ENCODE data around the gene PTMS.

The PTMS gene

DNA sequence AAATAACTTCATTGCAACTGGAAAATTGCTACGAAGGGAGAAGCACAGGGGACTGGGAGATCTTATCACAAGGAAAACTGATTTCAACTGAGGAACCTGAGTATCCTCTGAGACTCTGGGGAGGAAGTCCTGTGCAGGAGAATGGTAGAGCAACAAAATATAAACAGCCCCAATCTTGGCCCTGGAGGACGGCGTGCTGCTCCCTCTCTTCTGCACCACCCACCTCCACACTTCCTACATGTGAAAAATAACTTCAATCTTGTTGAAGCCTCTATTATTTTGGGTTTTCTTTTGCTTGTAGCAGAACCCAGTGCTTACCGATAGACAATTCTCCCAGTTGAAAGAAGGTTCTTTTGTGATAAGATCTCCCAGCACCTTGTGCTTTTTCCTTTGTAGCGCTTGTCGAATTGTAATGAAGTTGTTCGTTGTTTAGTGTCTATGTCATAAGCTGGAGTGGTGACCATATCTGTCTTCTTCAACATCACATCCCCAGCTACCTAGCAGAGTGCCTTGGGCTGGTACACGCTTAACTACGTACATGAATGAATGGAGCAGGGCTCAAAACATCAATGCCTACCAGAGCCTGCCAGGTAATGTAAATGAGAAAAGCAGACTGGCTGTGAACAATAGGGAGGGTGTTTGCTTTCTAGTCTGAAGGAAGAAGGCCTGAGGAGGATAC, 20.4 kb downstream of the PTMS start:
- DNase-seq (ENCODE audit: low read depth, low spot score), result no peak
- CTCF ChIA-PET, result interaction anchor here (0.8 to 11.3 kb wide), 8 partner anchors 7 to 39 kb away, joined by 3 to 60 read pairs (median 6); partner anchors contain the start of genes MLF2 and PTMS
- H3K4me3 ChIP-seq (ENCODE audit: low read depth, low read length), result no peak overlapping the region
- TF ChIP-seq, protein P1, sequence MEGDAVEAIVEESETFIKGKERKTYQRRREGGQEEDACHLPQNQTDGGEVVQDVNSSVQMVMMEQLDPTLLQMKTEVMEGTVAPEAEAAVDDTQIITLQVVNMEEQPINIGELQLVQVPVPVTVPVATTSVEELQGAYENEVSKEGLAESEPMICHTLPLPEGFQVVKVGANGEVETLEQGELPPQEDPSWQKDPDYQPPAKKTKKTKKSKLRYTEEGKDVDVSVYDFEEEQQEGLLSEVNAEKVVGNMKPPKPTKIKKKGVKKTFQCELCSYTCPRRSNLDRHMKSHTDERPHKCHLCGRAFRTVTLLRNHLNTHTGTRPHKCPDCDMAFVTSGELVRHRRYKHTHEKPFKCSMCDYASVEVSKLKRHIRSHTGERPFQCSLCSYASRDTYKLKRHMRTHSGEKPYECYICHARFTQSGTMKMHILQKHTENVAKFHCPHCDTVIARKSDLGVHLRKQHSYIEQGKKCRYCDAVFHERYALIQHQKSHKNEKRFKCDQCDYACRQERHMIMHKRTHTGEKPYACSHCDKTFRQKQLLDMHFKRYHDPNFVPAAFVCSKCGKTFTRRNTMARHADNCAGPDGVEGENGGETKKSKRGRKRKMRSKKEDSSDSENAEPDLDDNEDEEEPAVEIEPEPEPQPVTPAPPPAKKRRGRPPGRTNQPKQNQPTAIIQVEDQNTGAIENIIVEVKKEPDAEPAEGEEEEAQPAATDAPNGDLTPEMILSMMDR (IDR thresholded peaks at IDR 0.05; ENCODE audit: insufficient read depth, low read length, missing control alignments), result no peak
- POLR2A ChIA-PET, result interaction anchor here (1.2 kb wide), 1 partner anchor 63 kb away, joined by 3 read pairs; the partner anchor contains the start of gene COPS7A

DNA sequence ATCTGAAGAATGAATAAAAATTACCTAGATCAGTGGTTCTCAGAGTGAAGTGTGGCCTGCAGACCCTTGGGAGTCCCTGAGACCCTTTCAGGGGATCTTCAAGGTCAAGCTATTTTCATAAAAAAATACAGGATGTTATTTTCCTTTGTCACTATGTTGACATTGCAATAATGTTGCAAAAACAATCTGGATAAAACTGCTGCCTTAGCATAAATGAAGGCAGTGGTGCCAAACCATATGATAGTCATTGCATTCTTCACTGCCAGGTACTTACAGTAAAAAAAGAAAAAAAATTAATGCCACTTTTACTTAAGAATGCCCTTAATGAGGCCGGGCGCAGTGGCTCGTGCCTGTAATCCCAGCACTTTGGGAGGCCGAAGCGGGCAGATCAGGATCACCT, 21.1 kb downstream of the PTMS start:
- DNase-seq (ENCODE audit: low read depth, low spot score), result no peak
- H3K4me3 ChIP-seq (ENCODE audit: low read depth, low read length), result no peak overlapping the region
- TF ChIP-seq, protein P1 (IDR thresholded peaks at IDR 0.05; ENCODE audit: insufficient read depth, low read length, missing control alignments), result no peak
- ChIA-PET CTCF (interaction anchor here (0.8 to 11.3 kb wide), 8 partner anchors 8 to 38 kb away, joined by 3 to 60 read pairs (median 6); partner anchors contain the start of genes MLF2 and PTMS), POLR2A (interaction anchor here (1.2 kb wide), 1 partner anchor 64 kb away, joined by 3 read pairs; the partner anchor contains the start of gene COPS7A)

DNA sequence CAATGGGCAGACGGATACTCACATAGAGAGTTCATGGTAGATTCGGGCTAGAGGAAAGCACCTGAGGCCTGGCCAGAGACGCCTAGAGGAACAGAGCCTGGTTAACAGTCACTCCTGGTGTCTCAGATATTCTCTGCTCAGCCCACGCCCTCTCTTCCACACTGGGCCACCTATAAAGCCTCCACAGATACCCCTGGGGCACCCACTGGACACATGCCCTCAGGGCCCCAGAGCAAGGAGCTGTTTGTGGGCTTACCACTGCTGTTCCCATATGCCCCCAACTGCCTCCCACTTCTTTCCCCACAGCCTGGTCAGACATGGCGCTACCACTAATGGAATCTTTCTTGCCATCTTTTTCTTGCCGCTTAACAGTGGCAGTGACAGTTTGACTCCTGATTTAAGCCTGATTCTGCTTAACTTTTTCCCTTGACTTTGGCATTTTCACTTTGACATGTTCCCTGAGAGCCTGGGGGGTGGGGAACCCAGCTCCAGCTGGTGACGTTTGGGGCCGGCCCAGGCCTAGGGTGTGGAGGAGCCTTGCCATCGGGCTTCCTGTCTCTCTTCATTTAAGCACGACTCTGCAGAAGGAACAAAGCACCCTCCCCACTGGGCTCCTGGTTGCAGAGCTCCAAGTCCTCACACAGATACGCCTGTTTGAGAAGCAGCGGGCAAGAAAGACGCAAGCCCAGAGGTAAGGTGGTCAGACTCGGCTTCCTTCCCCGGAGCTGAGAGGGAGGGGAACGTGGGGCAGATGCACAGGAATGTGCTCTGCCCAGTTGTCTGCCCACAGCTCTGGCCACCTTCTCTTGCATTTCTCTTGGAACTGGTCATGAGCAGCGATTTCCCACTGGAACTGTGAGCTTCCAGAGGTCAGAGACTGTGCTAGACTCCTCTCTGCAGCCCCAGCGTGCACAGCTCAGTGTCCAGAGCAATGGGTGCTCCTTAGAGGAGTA, 23.1 kb downstream of the PTMS start, which contains the start of gene CD4:
TSS of gene CD4 (plus strand) at position 557 of the 953 bp plus-strand sequence. CDS start 10,611 bp downstream, outside the sequence.
- TF ChIP-seq, protein P1 (IDR thresholded peaks at IDR 0.05; ENCODE audit: insufficient read depth, low read length, missing control alignments), result no peak
- POLR2A ChIA-PET, result no interaction called here
- no peak for DNase-seq (ENCODE audit: low read depth, low spot score)
- no peak within 1 kb of the TSS for H3K4me3 ChIP-seq (ENCODE audit: low read depth, low read length)
- CTCF ChIA-PET, result interaction anchor here (0.6 to 11.3 kb wide), 7 partner anchors 11 to 170 kb away, joined by 3 to 60 read pairs (median 5); partner anchors contain the start of genes MLF2 and PTMS

DNA sequence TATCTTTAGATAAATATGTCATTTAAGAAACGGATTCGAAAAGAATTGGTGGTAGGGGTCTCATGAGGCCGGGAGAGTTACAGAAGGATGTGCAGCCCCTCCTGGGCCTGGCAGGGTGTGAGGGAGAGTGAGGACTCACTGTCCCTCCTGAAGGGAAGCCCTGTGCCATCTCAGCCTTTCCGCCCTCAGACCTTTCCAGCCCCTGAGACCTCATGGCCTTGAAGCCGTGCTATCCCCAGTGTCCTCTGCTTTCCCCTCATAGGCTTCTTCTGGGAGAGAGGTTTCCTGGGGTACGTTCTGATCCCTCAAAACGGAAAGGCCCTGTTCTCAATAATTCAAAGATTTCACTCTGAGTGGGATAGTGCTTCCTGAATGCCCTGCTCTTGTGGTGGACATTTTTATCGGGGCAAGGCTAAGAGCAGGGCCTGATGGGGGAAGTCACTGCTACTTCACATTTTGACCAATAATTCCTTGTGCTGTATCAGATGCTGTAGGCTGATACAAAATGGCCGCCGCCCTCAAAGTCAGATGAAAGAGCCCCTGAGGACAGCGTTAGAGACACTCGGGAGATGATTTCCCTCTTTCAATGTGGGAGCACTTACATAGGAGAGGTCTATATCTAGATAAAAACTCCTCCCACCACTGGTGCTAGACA, 24.5 kb downstream of the PTMS start:
- ChIA-PET POLR2A (no interaction called here), CTCF (interaction anchor here (1.3 to 5.3 kb wide), 3 partner anchors 20 to 37 kb away, joined by 5 to 38 read pairs (median 14); partner anchors contain the start of gene MLF2)
- DNase-seq (ENCODE audit: low read depth, low spot score), result no peak
- TF ChIP-seq, protein P1 (IDR thresholded peaks at IDR 0.05; ENCODE audit: insufficient read depth, low read length, missing control alignments), result no peak
- no peak overlapping the region for H3K4me3 ChIP-seq (ENCODE audit: low read depth, low read length)

DNA sequence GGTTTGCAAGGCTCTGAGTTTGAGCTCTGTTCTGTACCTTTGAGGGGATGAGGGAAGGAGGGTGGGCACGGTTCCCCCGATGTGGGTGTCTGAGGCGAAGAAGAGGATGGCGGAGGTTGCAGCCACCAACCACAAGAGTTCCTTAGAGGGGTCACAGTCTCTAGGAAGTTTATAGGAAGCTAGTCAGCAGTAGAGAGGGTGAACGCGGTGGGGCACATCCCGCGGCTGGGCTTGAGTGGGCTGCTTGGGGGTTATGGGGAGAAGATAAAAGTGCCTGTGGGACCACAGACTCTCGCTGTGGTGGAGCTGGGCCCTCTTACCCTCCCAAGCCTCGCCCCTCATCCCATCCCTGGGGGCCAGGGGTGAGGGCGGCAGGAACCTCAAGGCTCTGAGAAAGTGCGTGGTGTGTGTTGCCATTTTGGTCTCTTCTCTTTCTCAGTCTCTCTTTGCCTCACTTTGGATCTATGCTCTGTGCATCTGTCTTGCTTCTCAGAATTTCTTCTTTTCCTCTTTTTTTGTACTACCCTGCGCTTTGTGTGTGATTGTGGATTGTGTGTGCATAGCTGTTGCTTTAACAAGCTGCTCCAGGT, 25.9 kb downstream of the PTMS start:
- POLR2A ChIA-PET, result interaction anchor here (1.0 to 1.9 kb wide), 3 partner anchors 26 to 39 kb away, joined by 3 to 6 read pairs (median 4); partner anchors contain the start of genes MLF2, P3H3 and PTMS
- H3K4me3 ChIP-seq (ENCODE audit: low read depth, low read length), result no peak overlapping the region
- TF ChIP-seq, protein P1 (IDR thresholded peaks at IDR 0.05; ENCODE audit: insufficient read depth, low read length, missing control alignments), result no peak
- CTCF ChIA-PET, result interaction anchor here (0.7 to 2.3 kb wide), 11 partner anchors 9 to 58 kb away, joined by 3 to 14 read pairs (median 4); partner anchors contain the start of genes MLF2 and PTMS
- DNase-seq (ENCODE audit: low read depth, low spot score), result no peak
